HCT116 (cell line): ENCODE results near the gene RETNLB. TPM values are rescaled to one million over a fixed set of nuclear protein-coding genes. Genes with fewer than 3 reads are reported as not detected.

Source experiments
- ATAC-seq: fragments of 200-7000 bp; cut with Tn5 transposase; 2 replicates; pipeline ENCODE4 v1.9.1; 2020; ENCODE audit warnings: mild to moderate bottlenecking, moderate library complexity
- BruUV-seq: library from RNA; stranded (reverse); fragments of 400-500 nt; replicated peaks from 2 replicates; lab custom pipeline; 2021; lab: Mats Ljungman, UMichigan
- CTCF ChIA-PET: fragments of 300-600 bp; sonication (Branson Sonifier 250); formaldehyde crosslinking; loops from one replicate; lab custom pipeline; 2021; ENCODE audit warnings: antibody characterized with exemption; lab: Charles Lee
- POLR2A ChIA-PET: fragments of 300-600, 350-600 bp; sonication (Branson Sonifier 250); formaldehyde crosslinking; loops from one replicate; lab custom pipeline; 2021; ENCODE audit warnings: antibody characterized with exemption; lab: Charles Lee
- RAD21 ChIA-PET, 2 experiments: fragments of 300-600 bp; sonication (Branson Sonifier 250); formaldehyde crosslinking; loops; one replicate each; lab custom pipeline; 2023; ENCODE audit warnings: low total read pairs in 2 of 2; ENCODE audit not compliant: uncharacterized antibody in 2 of 2, unreplicated experiment in 2 of 2, low non-redundant PET in 1 of 2; lab: Charles Lee
- DNase-seq: peaks from one replicate; pipeline ENCODE4 v3.0.0-alpha.2; 2010; ENCODE audit warnings: low read depth, low spot score
- H2AFZ ChIP-seq: fragments of 200-600 bp; shearing (Covaris generic), sonication (generic); 2 replicates; pipeline ENCODE4 v1.6.1; 2017; ENCODE audit warnings: low read depth, mixed run types, mixed read lengths, antibody characterized with exemption, low read length; ENCODE audit not compliant: poor library complexity, severe bottlenecking
- H3K27ac ChIP-seq: 2 replicates; pipeline ENCODE4 v1.5.1; 2012; ENCODE audit warnings: low read depth, low read length
- H3K27me3 ChIP-seq: fragments of 200-600 bp; sonication (generic); 2 replicates; pipeline ENCODE4 v1.6.1; 2016; ENCODE audit warnings: mixed run types, low read length, mixed read lengths; ENCODE audit not compliant: insufficient read depth
- H3K36me3 ChIP-seq, 2 experiments: fragments of 200-500 bp in 1 of 2; fragments of 200-600 bp in 1 of 2; sonication (Bioruptor generic) in 1 of 2; sonication (generic) in 1 of 2; 2 replicates each; pipeline versions ENCODE4 v1.5.1 to v1.6.1; 2014 to 2016; ENCODE audit warnings: low read length in 2 of 2, inconsistent platforms in 1 of 2, mixed read lengths in 1 of 2, mixed run types in 1 of 2; ENCODE audit not compliant: insufficient read depth in 2 of 2, control insufficient read depth in 1 of 2
- H3K4me1 ChIP-seq, 2 experiments: fragments of 200-600 bp in 1 of 2; sonication (generic) in 1 of 2; 2 replicates each; pipeline versions ENCODE4 v1.5.1 to v1.6.1; 2012 to 2017; ENCODE audit warnings: low read length in 2 of 2, inconsistent platforms in 1 of 2, mild to moderate bottlenecking in 1 of 2, mixed read lengths in 1 of 2, mixed run types in 1 of 2, moderate library complexity in 1 of 2; ENCODE audit not compliant: insufficient read depth in 2 of 2, control insufficient read depth in 1 of 2
- H3K4me2 ChIP-seq: fragments of 200-600 bp; sonication (generic); 2 replicates; pipeline ENCODE4 v1.6.1; 2017; ENCODE audit warnings: mixed run types, low read length, mixed read lengths
- H3K4me3 ChIP-seq, 2 experiments: fragments of 200-600 bp in 1 of 2; sonication (generic) in 1 of 2; replicated peaks in 1 of 2; 2 replicates each; pipeline ENCODE4 v1.5.1; 2011 to 2016; ENCODE audit warnings: low read length in 2 of 2, control low read depth in 1 of 2, low read depth in 1 of 2, mild to moderate bottlenecking in 1 of 2, mixed read lengths in 1 of 2, mixed run types in 1 of 2
- H3K79me2 ChIP-seq: fragments of 200-600 bp; sonication (generic); 2 replicates; pipeline ENCODE4 v1.6.1; 2017; ENCODE audit warnings: mild to moderate bottlenecking, mixed run types, low read length, moderate library complexity, mixed read lengths; ENCODE audit not compliant: insufficient read depth
- H3K9ac ChIP-seq: fragments of 200-600 bp; sonication (generic); 2 replicates; pipeline ENCODE4 v1.6.1; 2016; ENCODE audit warnings: low read length, mixed read lengths
- H3K9me2 ChIP-seq: fragments of 200-600 bp; sonication (generic), shearing (Covaris generic); 2 replicates; pipeline ENCODE4 v1.6.1; 2017; ENCODE audit warnings: mixed run types, mild to moderate bottlenecking, moderate library complexity; ENCODE audit not compliant: insufficient read depth
- H3K9me3 ChIP-seq, 2 experiments: fragments of 200-500 bp in 1 of 2; fragments of 200-600 bp in 1 of 2; sonication (Bioruptor generic) in 1 of 2; sonication (generic) in 1 of 2; 2 replicates each; pipeline ENCODE4 v1.6.1; 2014 to 2017; ENCODE audit warnings: low read length in 2 of 2, mixed read lengths in 2 of 2, inconsistent platforms in 1 of 2, low read depth in 1 of 2, mild to moderate bottlenecking in 1 of 2, mixed run types in 1 of 2, moderate library complexity in 1 of 2; ENCODE audit not compliant: control insufficient read depth in 1 of 2, insufficient read depth in 1 of 2
- H4K20me1 ChIP-seq: fragments of 200-600 bp; sonication (generic), shearing (Covaris generic); 2 replicates; pipeline ENCODE4 v1.6.1; 2017; ENCODE audit warnings: mixed run types, mild to moderate bottlenecking, moderate library complexity; ENCODE audit not compliant: insufficient read depth
- CTCF ChIP-seq, 3 experiments: fragments of 200-600 bp in 1 of 3; sonication (generic) in 1 of 3; IDR thresholded peaks in 2 of 3; conservative IDR thresholded peaks in 1 of 3; 2 replicates each; pipeline ENCODE4 v1.5.1; 2012 to 2017; ENCODE audit warnings: low read depth in 2 of 3, low read length in 2 of 3, antibody characterized with exemption in 1 of 3, borderline replicate concordance in 1 of 3, control low read depth in 1 of 3, mild to moderate bottlenecking in 1 of 3, mixed read lengths in 1 of 3, mixed run types in 1 of 3, moderate library complexity in 1 of 3; ENCODE audit not compliant: insufficient read depth in 1 of 3
- EGR1 ChIP-seq: IDR thresholded peaks from 2 replicates; pipeline ENCODE4 v1.6.1; 2012; ENCODE audit warnings: low read depth
- ELF1 ChIP-seq: IDR thresholded peaks from 2 replicates; pipeline ENCODE4 v1.6.1; 2012; ENCODE audit warnings: low read depth, borderline replicate concordance
- EZH2 ChIP-seq: fragments of 200-600 bp; sonication (generic); IDR thresholded peaks from 2 replicates; pipeline ENCODE4 v1.6.1; 2017; ENCODE audit warnings: antibody characterized with exemption, mixed run types
- FOSL1 ChIP-seq: IDR thresholded peaks from 2 replicates; pipeline ENCODE4 v1.6.1; 2012; ENCODE audit warnings: low read depth
- JUND ChIP-seq: IDR thresholded peaks from 2 replicates; pipeline ENCODE4 v1.6.1; 2012
- POLR2A ChIP-seq: IDR thresholded peaks from 2 replicates; pipeline ENCODE4 v1.7.0; 2011; ENCODE audit warnings: borderline replicate concordance; ENCODE audit not compliant: insufficient read depth, insufficient read length; ENCODE audit errors: extremely low read depth
- SIN3A ChIP-seq: IDR thresholded peaks from 2 replicates; pipeline ENCODE4 v1.6.1; 2012; ENCODE audit warnings: low read depth
- TCF7L2 ChIP-seq: IDR thresholded peaks from 2 replicates; pipeline ENCODE4 v1.7.0; 2011; ENCODE audit warnings: borderline replicate concordance, inconsistent platforms; ENCODE audit not compliant: insufficient read depth, insufficient read length; ENCODE audit errors: extremely low read depth
- ZBTB33 ChIP-seq: IDR thresholded peaks from 2 replicates; pipeline ENCODE4 v1.6.1; 2011; ENCODE audit warnings: mild to moderate bottlenecking, low read length, moderate library complexity; ENCODE audit not compliant: insufficient replicate concordance; ENCODE audit errors: extremely low read depth
- ZFX ChIP-seq: fragments of 450-650 bp; IDR thresholded peaks from 2 replicates; pipeline ENCODE4 v1.6.1; 2017
- ZNF274 ChIP-seq: fragments of 200-500 bp; sonication (Bioruptor generic); IDR thresholded peaks from 2 replicates; pipeline ENCODE4 v1.6.1; 2014; ENCODE audit warnings: mild to moderate bottlenecking, low read depth, low read length, inconsistent platforms
- intact Hi-C: fragments of 100-400 bp; cut with micrococcal nuclease; formaldehyde crosslinking; loops from 2 replicates; pipeline ENCODE4 v1.10.0; 2022
- total RNA-seq: library from RNA; stranded (reverse); gene quantifications from one replicate; pipeline ENCODE4 v1.2.1, GENCODE V29; 2021; ENCODE audit not compliant: unreplicated experiment
- TF ChIP-seq, protein P1 (sequence below): IDR thresholded peaks from 2 replicates; pipeline ENCODE4 v1.6.1; 2012

The RETNLB gene
- total RNA-seq, 1 experiment from 2014 or later, result not detected

GRCh38 chr3:108804966-108805365 lies 47.8 kb upstream of the RETNLB start (continued):
- TF ChIP-seq ZBTB33, result no peak
- TF ChIP-seq JUND, result no peak
- TF ChIP-seq EGR1, result no peak
- TF ChIP-seq TCF7L2, result no peak

GRCh38 chr3:108804437-108804836 lies 47.2 kb upstream of the RETNLB start:
- no peak; the same call in 1 of the 2 replicates for ATAC-seq
- no peak for TF ChIP-seq ELF1
- TF ChIP-seq ZNF274, result no peak
- no peak for TF ChIP-seq ZFX
- TF ChIP-seq FOSL1, result no peak
- TF ChIP-seq EZH2, result no peak
- TF ChIP-seq POLR2A, result no peak
- no peak for TF ChIP-seq TCF7L2
- TF ChIP-seq, protein P1, sequence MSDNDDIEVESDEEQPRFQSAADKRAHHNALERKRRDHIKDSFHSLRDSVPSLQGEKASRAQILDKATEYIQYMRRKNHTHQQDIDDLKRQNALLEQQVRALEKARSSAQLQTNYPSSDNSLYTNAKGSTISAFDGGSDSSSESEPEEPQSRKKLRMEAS, result no peak
- no peak for TF ChIP-seq SIN3A
- TF ChIP-seq CTCF (IDR thresholded peaks at IDR 0.05 in 2 of 3, conservative IDR thresholded peaks at IDR 0.05 in 1 of 3; ENCODE audit: borderline replicate concordance in 1 of 3, insufficient read depth in 1 of 3, low read depth in 2 of 3, low read length in 2 of 3), result no peak
- TF ChIP-seq ZBTB33, result no peak

More at GRCh38 chr3:108804437-108804836, 47.2 kb upstream of the RETNLB start:
- Histone ChIP-seq H3K9me3 (no peaks in the 10 kb centered on the region), H3K9ac (no peak overlapping the region), H3K4me3 (no peak overlapping the region), H3K9me2 (no peaks in the 10 kb centered on the region), H3K79me2 (no peaks in the 10 kb centered on the region), H3K36me3 (no peaks in the 10 kb centered on the region), H2AFZ (no peak overlapping the region), H3K27ac (no peak overlapping the region), H4K20me1 (no peaks in the 10 kb centered on the region), H3K4me2 (peak overlapping the region; percentile 20), H3K27me3 (no peaks in the 10 kb centered on the region), H3K4me1 (peaks cover 0 to 15% of the 10 kb centered on the region in 2 experiments; a peak in 1 of 4 replicates)
- ChIA-PET CTCF (no interaction called here), RAD21 (no interaction called here), POLR2A (no interaction called here)
- intact Hi-C loops, result no loop called here
- no peak for DNase-seq
- no TSS peak for BruUV-seq
